Measurements from ENCODE around the gene FLT3. TPM values are rescaled to one million over a fixed set of nuclear protein-coding genes. Genes with fewer than 3 reads are reported as not detected.

Gene FLT3
- total RNA-seq, 3 donors from 2014 or later (not counting 1 experiment from before 2014, with no cell fraction given) = 0.39 to 1.8 (median 1.1) TPM

- H3K4me1 ChIP-seq (ENCODE audit: control insufficient read depth, insufficient read depth, low read length) = peaks cover 13% of the 10 kb centered on the region
- no peaks in the 10 kb centered on the region for H3K9me3 ChIP-seq (ENCODE audit: control insufficient read depth, insufficient read depth, low read length)
- Mint-ChIP-seq H3K4me1 (no peaks in the 10 kb centered on the region), H3K9me3 (no peaks in the 10 kb centered on the region), H3K4me3 (no peak overlapping the region), H3K27me3 (ENCODE audit: low read depth in 2 of 2) (peaks cover 72 to 80% of the 10 kb centered on the region in 2 donors), H3K27ac (no peak overlapping the region), H3K36me3 (no peaks in the 10 kb centered on the region)
- no peak overlapping the region for H3K27ac ChIP-seq (ENCODE audit: low read length)
- intact Hi-C loops (cut with micrococcal nuclease) = no loop called here
- no peak for TF ChIP-seq CTCF (IDR thresholded peaks at IDR 0.05)
- no peaks in the 10 kb centered on the region for H3K36me3 ChIP-seq (ENCODE audit: control insufficient read depth, insufficient read depth, low read length)
- 3% methylated on average over 65 of the region's 65 CpGs for WGBS (ENCODE audit: insufficient coverage)
- H3K27me3 ChIP-seq (ENCODE audit: control insufficient read depth, insufficient read depth, low read length) = peaks cover 46% of the 10 kb centered on the region
- ATAC-seq (no peak), DNase-seq (no peak)
- H3K4me3 ChIP-seq (ENCODE audit: low read length) = no peak overlapping the region
Observed at GRCh38 chr13:27978301-27978968, 121.9 kb downstream of the FLT3 start.

GRCh38 chr13:27977476-27978300 is 122.7 kb downstream of the FLT3 start:
- Histone ChIP-seq H3K27me3 (ENCODE audit: control insufficient read depth, insufficient read depth, low read length) (peaks cover 46% of the 10 kb centered on the region), H3K4me1 (ENCODE audit: control insufficient read depth, insufficient read depth, low read length) (peaks cover 13% of the 10 kb centered on the region), H3K36me3 (ENCODE audit: control insufficient read depth, insufficient read depth, low read length) (no peaks in the 10 kb centered on the region), H3K4me3 (ENCODE audit: low read length) (no peak overlapping the region), H3K27ac (ENCODE audit: low read length) (no peak overlapping the region), H3K9me3 (ENCODE audit: control insufficient read depth, insufficient read depth, low read length) (no peaks in the 10 kb centered on the region)
- Mint-ChIP-seq H3K36me3 (no peaks in the 10 kb centered on the region), H3K9me3 (no peaks in the 10 kb centered on the region), H3K4me3 (no peak overlapping the region), H3K4me1 (no peaks in the 10 kb centered on the region), H3K27me3 (ENCODE audit: low read depth in 2 of 2) (peaks cover 71 to 77% of the 10 kb centered on the region in 2 donors), H3K27ac (no peak overlapping the region)
- 3% methylated on average over 80 of the region's 80 CpGs for WGBS (ENCODE audit: insufficient coverage)
- ATAC-seq (no peak), DNase-seq (no peak)
- no peak for TF ChIP-seq CTCF (IDR thresholded peaks at IDR 0.05)
- intact Hi-C loops (cut with micrococcal nuclease) = no loop called here

GRCh38 chr13:27976362-27977091 is 123.8 kb downstream of the FLT3 start:
- no peaks in the 10 kb centered on the region for H3K9me3 ChIP-seq (ENCODE audit: control insufficient read depth, insufficient read depth, low read length)
- Mint-ChIP-seq H3K4me3 (no peak overlapping the region), H3K9me3 (no peaks in the 10 kb centered on the region), H3K36me3 (no peaks in the 10 kb centered on the region), H3K27ac (no peak overlapping the region), H3K27me3 (ENCODE audit: low read depth in 2 of 2) (peaks cover 66 to 67% of the 10 kb centered on the region in 2 donors), H3K4me1 (no peaks in the 10 kb centered on the region)
- intact Hi-C loops (cut with micrococcal nuclease) = no loop called here
- H3K4me3 ChIP-seq (ENCODE audit: low read length) = no peak overlapping the region
- WGBS (ENCODE audit: insufficient coverage) = 18% methylated on average over 12 of the region's 12 CpGs
- peaks cover 13% of the 10 kb centered on the region for H3K4me1 ChIP-seq (ENCODE audit: control insufficient read depth, insufficient read depth, low read length)
- ATAC-seq = no peak
- no peak for TF ChIP-seq CTCF (IDR thresholded peaks at IDR 0.05)
- no peaks in the 10 kb centered on the region for H3K36me3 ChIP-seq (ENCODE audit: control insufficient read depth, insufficient read depth, low read length)
- DNase-seq = no peak
- peaks cover 49% of the 10 kb centered on the region for H3K27me3 ChIP-seq (ENCODE audit: control insufficient read depth, insufficient read depth, low read length)
- no peak overlapping the region for H3K27ac ChIP-seq (ENCODE audit: low read length)
